MG63 (cell line): Measurements from ENCODE around the gene CD274. TPM values are rescaled to one million over a fixed set of nuclear protein-coding genes. Genes with fewer than 3 reads are reported as not detected.
A peak's percentile ranks its signal among the peaks of the same experiment; 100 is the strongest.
"Not testable (repeated sequence)": the region's sequence is repeated elsewhere in the genome, so short reads cannot be mapped to it uniquely, and the experiment has no call there.

Experiments used
- DNase-seq: peaks from one replicate; pipeline ENCODE4 v3.0.0-alpha.2; 2020
- H3K27me3 ChIP-seq: fragments of 250-450 bp; sonication (Bioruptor Pico); 2 replicates; pipeline ENCODE4 v1.5.1; 2020; ENCODE audit warnings: mild to moderate bottlenecking, moderate library complexity
- H3K36me3 ChIP-seq: fragments of 250-450 bp; sonication (Bioruptor Pico); 2 replicates; pipeline ENCODE4 v1.5.1; 2020; ENCODE audit warnings: mild to moderate bottlenecking, moderate library complexity
- H3K4me3 ChIP-seq: fragments of 250-450 bp; sonication (Bioruptor Pico); 2 replicates; pipeline ENCODE4 v1.5.1; 2020; ENCODE audit warnings: mild to moderate bottlenecking, moderate library complexity
- H3K9me3 ChIP-seq: fragments of 250-450 bp; sonication (Bioruptor Pico); 2 replicates; pipeline ENCODE4 v1.5.1; 2020; ENCODE audit warnings: mild to moderate bottlenecking, moderate library complexity
- total RNA-seq: library from RNA; depleted of rRNA; stranded (reverse); fragments of >200 nt; shearing (Covaris generic); gene quantifications from 2 replicates; pipeline ENCODE4 v1.2.3, GENCODE V29; 2014; ENCODE audit warnings: low replicate concordance

The CD274 gene
- total RNA-seq, 1 experiment from 2014 or later: 0.13 TPM

- no peak for DNase-seq
- Histone ChIP-seq H3K27me3 (no peaks in the 10 kb centered on the region), H3K9me3 (no peaks in the 10 kb centered on the region), H3K4me3 (no peak overlapping the region), H3K36me3 (no peaks in the 10 kb centered on the region)
These were observed 1.6 kb upstream of the CD274 start for GRCh38 chr9:5448461-5449435.

DNA sequence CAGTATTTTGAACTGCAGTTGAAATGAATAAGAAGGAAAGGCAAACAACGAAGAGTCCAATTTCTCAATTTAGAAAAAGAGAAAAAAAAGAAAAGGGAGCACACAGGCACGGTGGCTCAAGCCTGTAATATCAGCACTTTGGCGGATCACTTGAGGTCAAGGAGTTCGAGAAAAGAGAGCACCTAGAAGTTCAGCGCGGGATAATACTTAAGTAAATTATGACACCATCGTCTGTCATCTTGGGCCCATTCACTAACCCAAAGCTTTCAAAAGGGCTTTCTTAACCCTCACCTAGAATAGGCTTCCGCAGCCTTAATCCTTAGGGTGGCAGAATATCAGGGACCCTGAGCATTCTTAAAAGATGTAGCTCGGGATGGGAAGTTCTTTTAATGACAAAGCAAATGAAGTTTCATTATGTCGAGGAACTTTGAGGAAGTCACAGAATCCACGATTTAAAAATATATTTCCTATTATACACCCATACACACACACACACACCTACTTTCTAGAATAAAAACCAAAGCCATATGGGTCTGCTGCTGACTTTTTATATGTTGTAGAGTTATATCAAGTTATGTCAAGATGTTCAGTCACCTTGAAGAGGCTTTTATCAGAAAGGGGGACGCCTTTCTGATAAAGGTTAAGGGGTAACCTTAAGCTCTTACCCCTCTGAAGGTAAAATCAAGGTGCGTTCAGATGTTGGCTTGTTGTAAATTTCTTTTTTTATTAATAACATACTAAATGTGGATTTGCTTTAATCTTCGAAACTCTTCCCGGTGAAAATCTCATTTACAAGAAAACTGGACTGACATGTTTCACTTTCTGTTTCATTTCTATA is 602 bp upstream of the CD274 start:
- no peaks in the 10 kb centered on the region for H3K27me3 ChIP-seq
- peak overlapping the region; percentile 51 for H3K4me3 ChIP-seq
- no peak for DNase-seq
- no peaks in the 10 kb centered on the region for H3K36me3 ChIP-seq
- H3K9me3 ChIP-seq: no peaks in the 10 kb centered on the region

DNA sequence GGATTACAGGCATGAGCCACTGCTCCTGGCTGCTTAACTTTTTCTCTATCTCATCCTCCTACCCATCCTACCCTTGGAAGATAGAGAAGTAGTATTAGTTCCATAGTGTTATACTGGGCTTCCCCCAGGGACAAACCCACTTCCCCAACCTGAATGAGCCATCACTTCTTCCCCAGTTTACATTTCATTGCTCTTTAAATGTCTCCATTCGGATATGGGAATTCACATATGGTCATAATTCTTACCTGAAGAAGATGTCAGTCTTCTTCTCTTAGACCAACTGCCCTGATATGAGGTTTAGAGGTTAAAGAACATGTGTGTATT is 1.9 kb downstream of the CD274 start:
- Histone ChIP-seq H3K4me3 (no peak overlapping the region), H3K9me3 (no peaks in the 10 kb centered on the region), H3K36me3 (no peaks in the 10 kb centered on the region), H3K27me3 (no peaks in the 10 kb centered on the region)
- no peak for DNase-seq

- Histone ChIP-seq H3K27me3 (no peaks in the 10 kb centered on the region), H3K9me3 (no peaks in the 10 kb centered on the region), H3K36me3 (no peaks in the 10 kb centered on the region), H3K4me3 (no peak overlapping the region)
- no peak for DNase-seq
These were observed 2.7 kb downstream of the CD274 start for GRCh38 chr9:5453004-5453403.

DNA sequence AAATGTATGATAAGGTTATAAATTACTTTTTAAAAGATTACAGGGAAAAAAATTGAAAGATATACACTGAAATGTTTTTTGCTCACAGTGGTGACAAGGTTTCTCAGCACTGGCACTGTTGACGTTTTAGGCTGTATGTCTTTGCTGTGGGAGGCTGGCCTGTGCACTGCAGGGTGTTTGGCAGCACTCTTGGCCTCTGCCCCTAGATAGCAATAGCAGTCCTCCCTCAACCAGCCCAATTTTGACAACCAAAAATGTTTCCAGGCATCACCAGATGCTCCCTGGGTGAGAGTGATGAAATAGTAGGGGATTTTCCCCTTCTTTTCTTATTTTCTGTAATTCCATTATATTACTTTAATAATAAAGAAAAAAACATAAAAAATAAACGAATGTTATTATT is 3.3 kb downstream of the CD274 start:
- Histone ChIP-seq H3K9me3 (no peaks in the 10 kb centered on the region), H3K27me3 (no peaks in the 10 kb centered on the region), H3K36me3 (no peaks in the 10 kb centered on the region), H3K4me3 (no peak overlapping the region)
- DNase-seq: no peak

- Histone ChIP-seq H3K27me3 (no peaks in the 10 kb centered on the region), H3K9me3 (no peaks in the 10 kb centered on the region), H3K4me3 (no peak overlapping the region), H3K36me3 (no peaks in the 10 kb centered on the region)
- no peak for DNase-seq
These were observed 4.8 kb downstream of the CD274 start for GRCh38 chr9:5455181-5455580.

DNA sequence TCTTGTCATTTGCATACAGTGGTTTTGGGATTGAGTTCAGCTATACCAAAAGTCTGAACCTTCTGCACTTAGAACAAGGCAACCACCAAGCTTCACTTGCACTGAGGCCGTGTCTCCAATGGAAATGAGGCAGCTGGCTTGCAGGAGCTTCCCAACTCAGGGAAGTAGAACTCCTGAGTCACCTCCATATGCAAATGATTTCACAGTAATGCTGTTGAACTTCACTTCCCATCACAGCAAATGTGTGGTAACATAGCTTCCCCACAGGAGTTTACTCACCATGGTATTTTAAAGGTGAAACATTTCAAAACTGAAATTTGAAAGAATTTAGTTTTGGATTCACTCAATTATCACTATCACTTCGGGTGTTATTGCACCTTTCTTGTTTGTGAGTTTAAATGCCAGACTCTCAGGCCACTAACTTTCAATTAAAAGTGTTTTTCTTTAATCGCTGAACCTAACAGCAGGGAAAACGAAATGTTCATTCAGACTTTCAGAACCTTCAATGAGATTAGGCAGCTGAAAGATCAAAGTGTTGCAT is 9.0 kb downstream of the CD274 start:
- H3K27me3 ChIP-seq: no peaks in the 10 kb centered on the region
- no peaks in the 10 kb centered on the region for H3K9me3 ChIP-seq
- H3K36me3 ChIP-seq: no peaks in the 10 kb centered on the region
- H3K4me3 ChIP-seq: no peak overlapping the region
- DNase-seq: no peak

GRCh38 chr9:5460157-5460556 is 9.8 kb downstream of the CD274 start:
- H3K27me3 ChIP-seq: no peaks in the 10 kb centered on the region
- no peaks in the 10 kb centered on the region for H3K36me3 ChIP-seq
- no peak for DNase-seq
- H3K9me3 ChIP-seq: no peaks in the 10 kb centered on the region
- no peak overlapping the region for H3K4me3 ChIP-seq

GRCh38 chr9:5464831-5465330 is 14.5 kb downstream of the CD274 start:
- H3K36me3 ChIP-seq, H3K9me3 ChIP-seq, H3K4me3 ChIP-seq, DNase-seq, H3K27me3 ChIP-seq: not testable (repeated sequence)

GRCh38 chr9:5466005-5466404 is 15.7 kb downstream of the CD274 start:
- no peak for DNase-seq
- H3K36me3 ChIP-seq: no peaks in the 10 kb centered on the region
- H3K27me3 ChIP-seq: no peaks in the 10 kb centered on the region
- no peaks in the 10 kb centered on the region for H3K9me3 ChIP-seq
- no peak overlapping the region for H3K4me3 ChIP-seq

- no peak for DNase-seq
These were observed 16.4 kb downstream of the CD274 start for GRCh38 chr9:5466766-5467165.

DNA sequence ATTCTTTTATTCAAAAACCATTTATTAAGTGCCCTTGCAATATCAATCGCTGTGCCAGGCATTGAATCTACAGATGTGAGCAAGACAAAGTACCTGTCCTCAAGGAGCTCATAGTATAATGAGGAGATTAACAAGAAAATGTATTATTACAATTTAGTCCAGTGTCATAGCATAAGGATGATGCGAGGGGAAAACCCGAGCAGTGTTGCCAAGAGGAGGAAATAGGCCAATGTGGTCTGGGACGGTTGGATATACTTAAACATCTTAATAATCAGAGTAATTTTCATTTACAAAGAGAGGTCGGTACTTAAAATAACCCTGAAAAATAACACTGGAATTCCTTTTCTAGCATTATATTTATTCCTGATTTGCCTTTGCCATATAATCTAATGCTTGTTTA is 18.5 kb downstream of the CD274 start:
- no peaks in the 10 kb centered on the region for H3K9me3 ChIP-seq
- DNase-seq: no peak
- H3K27me3 ChIP-seq: no peaks in the 10 kb centered on the region
- H3K36me3 ChIP-seq: no peaks in the 10 kb centered on the region
- H3K4me3 ChIP-seq: no peak overlapping the region

More at GRCh38 chr9:5466766-5467165, 16.4 kb downstream of the CD274 start:
- H3K27me3 ChIP-seq: no peaks in the 10 kb centered on the region
- H3K9me3 ChIP-seq: no peaks in the 10 kb centered on the region
- H3K36me3 ChIP-seq: no peaks in the 10 kb centered on the region
- H3K4me3 ChIP-seq: no peak overlapping the region

- DNase-seq: no peak
- Histone ChIP-seq H3K36me3 (no peaks in the 10 kb centered on the region), H3K9me3 (no peaks in the 10 kb centered on the region)
These were observed 19.8 kb downstream of the CD274 start for GRCh38 chr9:5470122-5470521.

DNA sequence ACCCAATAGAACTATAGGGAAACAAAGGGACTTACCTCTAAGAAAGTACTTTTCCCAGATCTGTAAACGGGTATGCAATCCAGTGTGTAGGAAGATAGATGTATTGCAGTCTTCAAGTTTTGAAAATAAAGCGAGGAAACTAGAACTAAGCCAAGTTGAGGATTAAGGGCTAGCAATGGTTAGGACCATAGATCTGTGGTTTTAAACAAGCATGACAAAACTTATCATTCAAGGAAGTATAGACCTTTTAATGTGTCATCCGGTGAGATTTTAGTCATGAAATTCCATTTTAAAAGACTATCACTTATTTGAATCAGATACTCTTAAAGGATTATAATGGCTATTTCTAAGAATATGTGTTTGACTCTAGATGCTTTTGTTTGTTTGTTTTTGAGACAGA is 20.5 kb downstream of the CD274 start:
- H3K9me3 ChIP-seq: no peaks in the 10 kb centered on the region
- H3K27me3 ChIP-seq: no peaks in the 10 kb centered on the region
- no peak for DNase-seq
- no peak overlapping the region for H3K4me3 ChIP-seq
- H3K36me3 ChIP-seq: no peaks in the 10 kb centered on the region

More at GRCh38 chr9:5470122-5470521, 19.8 kb downstream of the CD274 start:
- Histone ChIP-seq H3K27me3 (no peaks in the 10 kb centered on the region), H3K4me3 (no peak overlapping the region)

DNA sequence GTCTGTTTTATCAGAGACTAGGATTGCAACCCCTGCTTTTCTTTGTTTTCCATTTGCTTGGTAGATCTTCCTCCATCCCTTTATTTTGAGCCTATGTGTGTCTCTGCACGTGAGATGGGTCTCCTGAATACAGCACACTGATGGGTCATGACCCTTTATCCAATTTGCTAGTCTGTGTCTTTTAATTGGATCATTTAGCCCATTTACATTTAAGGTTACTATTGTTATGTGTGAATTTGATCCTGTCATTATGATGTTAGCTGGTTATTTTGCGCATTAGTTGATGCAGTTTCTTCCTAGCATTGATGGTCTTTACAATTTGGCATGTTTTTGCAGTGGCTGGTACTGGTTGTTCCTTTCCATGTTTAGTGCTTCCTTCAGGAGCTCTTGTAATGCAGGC is 25.3 kb downstream of the CD274 start:
- H3K9me3 ChIP-seq, H3K36me3 ChIP-seq, DNase-seq, H3K27me3 ChIP-seq, H3K4me3 ChIP-seq: not testable (repeated sequence)

GRCh38 chr9:5478206-5478605 is 27.9 kb downstream of the CD274 start:
- no peaks in the 10 kb centered on the region for H3K36me3 ChIP-seq
- H3K9me3 ChIP-seq: no peaks in the 10 kb centered on the region
- H3K4me3 ChIP-seq: no peak overlapping the region
- no peak for DNase-seq
- no peaks in the 10 kb centered on the region for H3K27me3 ChIP-seq

- Histone ChIP-seq H3K36me3 (no peaks in the 10 kb centered on the region), H3K9me3 (no peaks in the 10 kb centered on the region), H3K27me3 (no peaks in the 10 kb centered on the region), H3K4me3 (no peak overlapping the region)
- DNase-seq: no peak
These were observed 29.8 kb downstream of the CD274 start for GRCh38 chr9:5479994-5480694.
